DOHH2 (cell line): ENCODE measurements around the gene KIF21B.

ENCODE experiments used
- H3F3A ChIP-seq: fragments of 200-600 bp; sonication (generic), shearing (Covaris generic); 2 replicates; pipeline ENCODE4 v1.6.0; 2016; ENCODE audit warnings: antibody characterized with exemption, mild to moderate bottlenecking; ENCODE audit not compliant: control insufficient read depth, insufficient read depth
- H3K27ac ChIP-seq: fragments of 200-600 bp; sonication (generic); 2 replicates; pipeline ENCODE4 v1.5.1; 2014; ENCODE audit warnings: low read depth, mild to moderate bottlenecking, low read length, moderate library complexity
- H3K27me3 ChIP-seq: fragments of 200-600 bp; sonication (generic); 2 replicates; pipeline ENCODE4 v1.6.1; 2014; ENCODE audit warnings: mild to moderate bottlenecking, low read length, mixed read lengths; ENCODE audit not compliant: control insufficient read depth
- H3K36me3 ChIP-seq: fragments of 200-600 bp; sonication (generic); 2 replicates; pipeline ENCODE4 v1.6.1; 2014; ENCODE audit warnings: mild to moderate bottlenecking, low read length, moderate library complexity, mixed read lengths; ENCODE audit not compliant: control insufficient read depth
- H3K4me1 ChIP-seq: fragments of 200-600 bp; sonication (generic); 2 replicates; pipeline ENCODE4 v1.6.1; 2014; ENCODE audit warnings: mild to moderate bottlenecking, low read length, mixed read lengths; ENCODE audit not compliant: control insufficient read depth
- H3K4me2 ChIP-seq: fragments of 200-600 bp; sonication (generic); 2 replicates; pipeline ENCODE4 v1.6.0; 2014; ENCODE audit warnings: mild to moderate bottlenecking, low read length, moderate library complexity
- H3K4me3 ChIP-seq: fragments of 200-600 bp; sonication (generic); 2 replicates; pipeline ENCODE4 v1.5.1; 2014; ENCODE audit warnings: mild to moderate bottlenecking, low read length, mixed read lengths
- H3K79me2 ChIP-seq: fragments of 200-600 bp; sonication (generic); 2 replicates; pipeline ENCODE4 v1.6.1; 2014; ENCODE audit warnings: mild to moderate bottlenecking, low read length, mixed read lengths; ENCODE audit not compliant: control insufficient read depth
- H3K9me2 ChIP-seq: fragments of 200-600 bp; sonication (generic); replicated peaks from 2 replicates; pipeline ENCODE4 v1.6.1; 2014; ENCODE audit warnings: mild to moderate bottlenecking, low read length, mixed read lengths; ENCODE audit not compliant: control insufficient read depth
- H3K9me3 ChIP-seq: fragments of 200-600 bp; sonication (generic); 2 replicates; pipeline ENCODE4 v1.6.1; 2014; ENCODE audit warnings: antibody characterized with exemption, low read length, mixed read lengths; ENCODE audit not compliant: control insufficient read depth, insufficient read depth
- H4K20me1 ChIP-seq: fragments of 200-600 bp; sonication (generic); 2 replicates; pipeline ENCODE4 v1.6.0; 2014; ENCODE audit warnings: low read depth, mild to moderate bottlenecking, antibody characterized with exemption, low read length, moderate library complexity; ENCODE audit not compliant: control insufficient read depth, insufficient read depth
- EZH2phosphoT487 ChIP-seq: fragments of 200-600 bp; sonication (generic); IDR thresholded peaks from 2 replicates; pipeline ENCODE4 v1.6.1; 2017; ENCODE audit warnings: borderline replicate concordance, mild to moderate bottlenecking, antibody characterized with exemption, low read length, moderate library complexity, mixed read lengths
- TF ChIP-seq, protein P1 (sequence below): fragments of 200-600 bp; sonication (generic); IDR thresholded peaks from one replicate; pipeline ENCODE4 v1.5.1; 2014; ENCODE audit warnings: antibody characterized with exemption, mild to moderate bottlenecking, low read depth, low read length; ENCODE audit not compliant: poor library complexity, severe bottlenecking

KIF21B gene

DNA sequence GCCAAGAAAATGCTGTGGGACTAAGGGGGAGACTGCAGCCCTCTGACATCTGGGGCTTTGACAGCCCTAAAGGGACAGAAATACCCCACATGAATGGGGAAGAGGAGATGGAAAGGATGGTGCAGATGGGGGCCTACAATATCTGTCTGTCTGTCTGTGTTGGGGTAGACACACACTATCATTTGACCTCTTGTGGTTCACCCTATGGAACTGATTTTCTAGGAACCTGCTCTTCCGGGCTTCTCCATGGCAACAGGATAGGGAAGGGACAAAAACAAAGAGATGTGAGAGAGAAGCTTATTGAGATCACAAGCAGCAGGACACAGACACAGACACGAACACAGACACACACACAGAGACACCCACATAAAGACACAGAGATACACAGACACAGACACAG, 17.1 kb downstream of the KIF21B start:
- H3K36me3 ChIP-seq: peaks cover 3% of the 10 kb centered on the region; the same call in 1 of the 2 replicates
- H3K27me3 ChIP-seq: no peaks in the 10 kb centered on the region
- TF ChIP-seq, protein P1, sequence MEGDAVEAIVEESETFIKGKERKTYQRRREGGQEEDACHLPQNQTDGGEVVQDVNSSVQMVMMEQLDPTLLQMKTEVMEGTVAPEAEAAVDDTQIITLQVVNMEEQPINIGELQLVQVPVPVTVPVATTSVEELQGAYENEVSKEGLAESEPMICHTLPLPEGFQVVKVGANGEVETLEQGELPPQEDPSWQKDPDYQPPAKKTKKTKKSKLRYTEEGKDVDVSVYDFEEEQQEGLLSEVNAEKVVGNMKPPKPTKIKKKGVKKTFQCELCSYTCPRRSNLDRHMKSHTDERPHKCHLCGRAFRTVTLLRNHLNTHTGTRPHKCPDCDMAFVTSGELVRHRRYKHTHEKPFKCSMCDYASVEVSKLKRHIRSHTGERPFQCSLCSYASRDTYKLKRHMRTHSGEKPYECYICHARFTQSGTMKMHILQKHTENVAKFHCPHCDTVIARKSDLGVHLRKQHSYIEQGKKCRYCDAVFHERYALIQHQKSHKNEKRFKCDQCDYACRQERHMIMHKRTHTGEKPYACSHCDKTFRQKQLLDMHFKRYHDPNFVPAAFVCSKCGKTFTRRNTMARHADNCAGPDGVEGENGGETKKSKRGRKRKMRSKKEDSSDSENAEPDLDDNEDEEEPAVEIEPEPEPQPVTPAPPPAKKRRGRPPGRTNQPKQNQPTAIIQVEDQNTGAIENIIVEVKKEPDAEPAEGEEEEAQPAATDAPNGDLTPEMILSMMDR: no peak
- no peak for TF ChIP-seq EZH2phosphoT487
- H3K4me1 ChIP-seq: no peaks in the 10 kb centered on the region
- no peak overlapping the region for H3K4me2 ChIP-seq
- H4K20me1 ChIP-seq: no peaks in the 10 kb centered on the region
- H3K9me3 ChIP-seq: no peaks in the 10 kb centered on the region
- no peak overlapping the region for H3K4me3 ChIP-seq
- no peaks in the 10 kb centered on the region for H3F3A ChIP-seq
- no peaks in the 10 kb centered on the region for H3K79me2 ChIP-seq
- no peak overlapping the region for H3K27ac ChIP-seq
- no peaks in the 10 kb centered on the region for H3K9me2 ChIP-seq

DNA sequence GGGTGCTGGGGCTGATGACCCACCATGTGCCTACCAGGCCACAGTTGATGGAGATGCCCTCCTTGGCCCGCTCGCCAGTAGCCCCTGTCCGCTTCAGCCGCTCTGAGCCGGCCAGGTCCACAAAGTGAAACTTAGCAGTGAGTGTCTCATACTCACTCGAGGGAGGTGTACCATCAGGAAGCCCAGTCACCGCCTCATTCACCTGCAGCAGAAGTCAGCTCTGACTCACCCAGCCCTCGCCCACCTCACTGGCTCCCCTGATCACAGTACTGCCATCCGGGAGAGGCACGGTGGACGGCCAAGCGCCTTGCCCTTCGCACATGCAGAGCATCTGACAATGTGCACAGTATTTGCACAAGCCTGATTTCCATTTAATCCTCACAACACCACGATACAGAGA, 18.8 kb downstream of the KIF21B start:
- no peak for TF ChIP-seq EZH2phosphoT487
- TF ChIP-seq, protein P1: no peak
- no peak overlapping the region for H3K4me3 ChIP-seq

DNA sequence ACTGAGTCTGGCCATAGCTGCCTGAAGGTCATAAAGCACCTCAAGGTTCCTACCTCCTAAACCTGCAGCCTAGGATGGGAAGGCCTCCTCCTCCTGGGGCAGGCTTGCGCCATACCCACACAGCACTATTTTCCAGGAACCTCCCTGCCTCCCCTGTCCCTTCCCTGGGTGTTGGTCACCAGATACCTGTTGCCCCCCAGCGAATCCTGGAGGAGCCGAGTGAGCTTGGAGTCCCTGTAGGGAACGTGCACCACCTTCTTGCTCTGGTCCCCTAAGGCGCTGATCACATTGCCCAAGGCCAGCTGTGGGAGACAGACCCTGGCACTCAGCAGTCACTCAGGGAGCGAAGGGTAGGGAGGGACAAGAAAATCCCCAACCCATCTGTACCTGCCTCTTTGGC, 19.4 kb downstream of the KIF21B start:
- no peak overlapping the region for H3K27ac ChIP-seq
- no peak for TF ChIP-seq EZH2phosphoT487
- TF ChIP-seq, protein P1: no peak
- H3K9me2 ChIP-seq: no peaks in the 10 kb centered on the region
- no peaks in the 10 kb centered on the region for H4K20me1 ChIP-seq
- no peaks in the 10 kb centered on the region for H3K4me1 ChIP-seq
- peaks cover 3% of the 10 kb centered on the region; the same call in 1 of the 2 replicates for H3K36me3 ChIP-seq
- no peaks in the 10 kb centered on the region for H3K27me3 ChIP-seq
- no peaks in the 10 kb centered on the region for H3K9me3 ChIP-seq
- no peaks in the 10 kb centered on the region for H3K79me2 ChIP-seq
- no peak overlapping the region for H3K4me3 ChIP-seq
- H3F3A ChIP-seq: no peaks in the 10 kb centered on the region
- H3K4me2 ChIP-seq: no peak overlapping the region

More for the DNA sequence above, 18.8 kb downstream of the KIF21B start:
- H3K9me2 ChIP-seq: no peaks in the 10 kb centered on the region
- H3K4me1 ChIP-seq: no peaks in the 10 kb centered on the region
- no peaks in the 10 kb centered on the region for H3F3A ChIP-seq
- H3K4me2 ChIP-seq: no peak overlapping the region
- no peaks in the 10 kb centered on the region for H3K79me2 ChIP-seq
- no peaks in the 10 kb centered on the region for H4K20me1 ChIP-seq
- no peak overlapping the region for H3K27ac ChIP-seq
- no peaks in the 10 kb centered on the region for H3K9me3 ChIP-seq
- H3K27me3 ChIP-seq: no peaks in the 10 kb centered on the region
- peaks cover 3% of the 10 kb centered on the region; the same call in 1 of the 2 replicates for H3K36me3 ChIP-seq
